SIG-M5 treated with dmso at 0.1 percent for 504 hours (cell line): Measurements from ENCODE around the gene EDN3.

Source experiments
- DNase-seq: peaks from one replicate; lab custom pipeline; 2025; ENCODE audit not compliant: unreplicated experiment; lab: John Stamatoyannopoulos, UW

EDN3 gene

GRCh38 chr20:59307270-59307669, 6.9 kb downstream of the EDN3 start:
- no peak for DNase-seq

GRCh38 chr20:59308493-59309201, 8.2 kb downstream of the EDN3 start:
- no peak for DNase-seq

- no peak for DNase-seq
Measured at GRCh38 chr20:59309218-59309617, 8.8 kb downstream of the EDN3 start.

- no peak for DNase-seq
Measured at GRCh38 chr20:59314997-59315396, 14.6 kb downstream of the EDN3 start.

- no peak for DNase-seq
Measured at GRCh38 chr20:59316911-59317731, 16.7 kb downstream of the EDN3 start.

- DNase-seq: no peak
Measured at GRCh38 chr20:59318201-59318790, 17.9 kb downstream of the EDN3 start.

GRCh38 chr20:59318803-59319202, 18.4 kb downstream of the EDN3 start:
- DNase-seq: no peak

GRCh38 chr20:59320426-59320825, 20.0 kb downstream of the EDN3 start:
- DNase-seq: no peak

- DNase-seq: no peak
Measured at GRCh38 chr20:59320854-59321647, 20.6 kb downstream of the EDN3 start.

GRCh38 chr20:59322081-59322480, 21.7 kb downstream of the EDN3 start:
- DNase-seq: no peak

- DNase-seq: no peak
Measured at GRCh38 chr20:59322585-59323454, 22.4 kb downstream of the EDN3 start.

GRCh38 chr20:59323731-59324130, 23.3 kb downstream of the EDN3 start:
- no peak for DNase-seq

- DNase-seq: no peak
Measured at GRCh38 chr20:59324521-59325141, 24.2 kb downstream of the EDN3 start.

- no peak for DNase-seq
Measured at GRCh38 chr20:59325142-59325523, 24.7 kb downstream of the EDN3 start.

GRCh38 chr20:59326188-59326587, 25.8 kb downstream of the EDN3 start:
- DNase-seq: no peak

- DNase-seq: no peak
Measured at GRCh38 chr20:59328071-59328470, 27.7 kb downstream of the EDN3 start.

GRCh38 chr20:59331721-59332329, 31.4 kb downstream of the EDN3 start:
- no peak for DNase-seq

GRCh38 chr20:59333260-59333845, 32.9 kb downstream of the EDN3 start:
- DNase-seq: no peak

- DNase-seq: no peak
Measured at GRCh38 chr20:59333951-59334350, 33.5 kb downstream of the EDN3 start.
